Activated T-helper 1 cell treated with anti-CD3 and anti-CD28 coated beads, Interleukin-12 subunit alpha, Interleukin-12 subunit beta, Interleukin-2, Interleukin-4 antibody, amounts not matched to agents 30 ng/mL and 10 ng/mL and 1 ng/mL, durations not matched to agents 14 hours and 24 hours and 36 hours (primary cell): ENCODE measurements around the gene TNFRSF1A. TPM values are rescaled to one million over a fixed set of nuclear protein-coding genes. Genes with fewer than 3 reads are reported as not detected.

ENCODE experiments used
- DNase-seq: peaks from one replicate; pipeline ENCODE4 v3.0.0; 2021; ENCODE audit warnings: low spot score
- H3K27ac Mint-ChIP-seq: one replicate; pipeline ENCODE4 v1.8.0; 2021; ENCODE audit warnings: mild to moderate bottlenecking, mixed read lengths
- H3K27me3 Mint-ChIP-seq: one replicate; pipeline ENCODE4 v1.8.0; 2022; ENCODE audit warnings: mild to moderate bottlenecking, moderate library complexity, mixed read lengths; ENCODE audit not compliant: insufficient read depth
- H3K36me3 Mint-ChIP-seq: one replicate; pipeline ENCODE4 v1.8.0; 2021; ENCODE audit warnings: low read depth, mixed read lengths
- H3K4me1 Mint-ChIP-seq: one replicate; pipeline ENCODE4 v1.8.0; 2021; ENCODE audit warnings: low read depth, mixed read lengths
- H3K4me3 Mint-ChIP-seq: one replicate; pipeline ENCODE4 v1.8.0; 2021; ENCODE audit warnings: mild to moderate bottlenecking, moderate library complexity, mixed read lengths
- H3K9me3 Mint-ChIP-seq: one replicate; pipeline ENCODE4 v1.8.0; 2021; ENCODE audit warnings: mixed read lengths
- intact Hi-C: fragments of 100-400 bp; cut with micrococcal nuclease; formaldehyde crosslinking; loops from one replicate; pipeline ENCODE4 v1.15.1; 2024
- total RNA-seq: library from RNA; stranded (reverse); gene quantifications from 2 replicates; pipeline ENCODE4 v1.2.3, GENCODE V29; 2022

The TNFRSF1A gene
- total RNA-seq, 1 donor from 2014 or later, result 55.9 TPM

DNA sequence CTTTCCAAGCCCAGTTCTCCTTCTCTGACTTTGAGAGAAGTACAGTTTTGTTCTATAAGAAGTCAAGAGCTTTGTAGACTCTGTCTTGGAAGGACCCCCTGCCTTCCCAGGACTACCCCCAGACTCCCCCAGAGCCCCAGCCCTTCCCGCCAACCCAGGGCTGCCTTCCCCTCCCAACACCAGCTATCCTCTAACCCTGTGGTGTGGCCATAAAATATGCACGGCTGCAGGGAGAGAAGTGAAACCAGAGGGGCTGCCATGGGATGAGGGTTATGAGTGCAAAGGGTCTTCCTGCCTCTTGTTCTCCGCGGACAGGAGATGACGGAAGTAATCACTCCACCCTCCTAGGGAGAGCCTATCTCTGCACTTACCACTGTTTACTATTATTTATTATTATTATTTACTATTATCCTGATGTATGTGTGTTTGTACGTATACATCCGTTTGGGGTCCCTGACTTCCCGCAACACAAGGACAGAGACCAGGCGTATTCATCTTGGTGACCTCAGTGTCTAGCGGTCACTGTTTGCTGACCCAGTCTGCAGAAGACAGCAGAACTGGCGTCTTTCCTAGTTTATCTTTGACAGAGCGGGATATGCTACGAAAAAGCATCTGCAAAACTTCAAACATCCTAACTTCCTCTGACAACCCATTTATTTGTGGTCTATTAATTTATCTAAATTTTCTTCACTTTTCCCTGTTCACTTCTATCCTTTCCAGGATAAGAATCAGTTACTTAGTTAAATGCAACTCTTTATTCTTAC is 37.0 kb upstream of the TNFRSF1A start:
- Mint-ChIP-seq H3K4me1 (peaks cover 9% of the 10 kb centered on the region), H3K4me3 (no peak overlapping the region), H3K27ac (no peak overlapping the region), H3K27me3 (peaks cover 20% of the 10 kb centered on the region), H3K9me3 (no peaks in the 10 kb centered on the region), H3K36me3 (no peaks in the 10 kb centered on the region)
- intact Hi-C loops, result loop anchor here (5.0 kb wide), 1 partner anchor 33 kb away; no protein-coding TSS in a partner anchor
- no peak for DNase-seq

DNA sequence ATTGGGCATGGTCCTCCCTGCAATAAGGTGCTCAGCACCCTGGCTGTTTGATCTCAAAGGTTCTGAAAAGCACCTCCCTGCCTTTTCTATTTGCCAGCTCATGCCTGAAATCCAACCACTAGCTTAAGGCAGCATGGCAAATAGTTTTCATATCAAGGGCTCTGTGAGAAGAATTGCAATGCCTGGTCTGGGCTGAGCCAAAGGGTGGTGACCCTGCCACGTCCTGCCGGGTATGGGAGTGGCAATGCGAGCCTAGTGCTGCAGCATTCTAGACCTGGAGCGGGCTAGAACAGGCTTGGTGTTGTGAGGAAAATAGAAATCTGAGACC is 35.8 kb upstream of the TNFRSF1A start:
- H3K27me3 Mint-ChIP-seq, result peaks cover 17% of the 10 kb centered on the region
- no peaks in the 10 kb centered on the region for H3K9me3 Mint-ChIP-seq
- H3K4me3 Mint-ChIP-seq, result no peak overlapping the region
- H3K27ac Mint-ChIP-seq, result no peak overlapping the region
- H3K36me3 Mint-ChIP-seq, result no peaks in the 10 kb centered on the region
- intact Hi-C loops, result loop anchor here (5.0 kb wide), 1 partner anchor 35 kb away; no protein-coding TSS in a partner anchor
- DNase-seq, result no peak
- H3K4me1 Mint-ChIP-seq, result peaks cover 16% of the 10 kb centered on the region

DNA sequence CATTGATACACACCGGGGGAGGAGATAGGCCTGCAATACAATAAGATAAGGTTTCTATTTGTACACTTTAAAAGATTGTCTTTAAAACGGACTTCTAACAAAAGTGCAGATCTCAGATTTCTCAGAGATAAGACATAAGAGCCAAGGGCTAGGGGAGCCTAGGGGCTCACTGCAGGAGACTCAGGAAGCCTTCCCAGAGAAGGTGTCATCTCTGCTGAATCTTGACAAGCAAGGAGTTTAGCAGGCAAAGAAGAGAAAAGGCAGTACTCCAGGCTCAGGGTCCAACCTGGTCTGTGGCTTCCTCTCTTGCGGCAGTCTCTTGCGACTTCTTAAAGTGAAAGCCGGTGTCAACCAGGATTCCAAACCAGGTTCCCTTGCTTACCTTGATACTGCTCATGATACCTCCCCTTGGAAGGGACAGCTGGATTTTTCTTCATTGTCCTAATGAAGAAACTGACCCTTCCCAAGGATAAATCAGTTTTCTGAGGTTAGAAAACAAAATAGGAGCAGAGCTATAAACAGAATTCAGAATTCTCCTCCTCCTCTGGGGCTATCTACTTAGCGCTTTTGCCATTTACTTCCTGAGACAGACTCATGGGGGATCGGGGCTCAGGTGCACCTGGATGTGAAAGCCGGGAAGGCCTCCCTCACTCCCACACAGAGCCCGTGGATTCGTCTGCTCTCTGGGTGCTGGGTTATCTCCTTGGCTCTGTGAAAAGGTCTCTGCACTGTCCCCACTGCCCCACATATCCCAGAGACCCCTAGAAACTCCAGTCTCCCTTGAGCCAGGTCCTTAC is 35.2 kb upstream of the TNFRSF1A start:
- Mint-ChIP-seq H3K4me1 (peaks cover 21% of the 10 kb centered on the region), H3K9me3 (no peaks in the 10 kb centered on the region), H3K4me3 (no peak overlapping the region), H3K27me3 (peaks cover 11% of the 10 kb centered on the region), H3K36me3 (no peaks in the 10 kb centered on the region), H3K27ac (no peak overlapping the region)
- DNase-seq, result no peak
- intact Hi-C loops, result loop anchor here (5.0 kb wide), 1 partner anchor 35 kb away; no protein-coding TSS in a partner anchor

DNA sequence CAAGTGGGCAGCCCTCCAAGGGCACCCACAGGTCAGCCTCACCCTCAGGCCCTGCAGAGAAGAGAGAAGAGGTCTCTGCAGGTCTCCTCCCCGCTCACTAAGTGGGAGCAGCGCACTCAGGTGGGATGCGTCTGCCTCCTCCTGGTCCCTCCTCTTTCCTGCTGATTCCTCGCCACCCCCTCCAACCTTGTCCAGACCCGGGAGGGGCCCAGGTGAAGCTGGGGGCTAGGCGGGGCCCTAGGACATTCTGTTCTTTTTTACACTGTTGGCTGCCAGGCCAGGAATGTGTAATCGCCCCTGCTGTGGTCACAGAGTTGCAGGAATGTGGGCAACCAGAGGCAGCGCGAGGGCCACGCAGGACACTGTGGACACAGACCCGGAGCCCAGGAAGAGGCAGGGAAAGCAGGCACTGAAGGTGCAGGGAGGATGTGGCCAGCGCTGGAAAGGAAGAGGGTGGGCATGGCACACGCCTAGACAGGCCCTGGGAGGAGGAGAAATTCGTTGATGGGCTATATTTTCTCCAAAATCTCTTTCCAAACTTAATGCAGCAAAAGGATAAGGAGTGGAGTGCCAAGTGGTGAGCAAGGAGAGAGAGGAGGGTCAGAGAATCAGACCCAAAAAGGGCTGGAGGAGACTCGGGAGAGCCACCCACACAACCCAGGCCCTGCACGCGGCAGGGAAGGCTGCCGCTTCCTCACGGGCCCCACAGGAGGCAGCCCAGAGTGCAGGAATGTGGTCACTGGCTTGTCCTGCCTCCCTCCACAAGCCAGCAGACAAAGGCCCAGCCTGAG is 34.4 kb upstream of the TNFRSF1A start:
- no peak overlapping the region for H3K4me3 Mint-ChIP-seq
- H3K27me3 Mint-ChIP-seq, result peaks cover 4% of the 10 kb centered on the region
- DNase-seq, result no peak
- intact Hi-C loops, result loop anchor here (5.0 kb wide), 1 partner anchor 36 kb away; no protein-coding TSS in a partner anchor
- H3K9me3 Mint-ChIP-seq, result no peaks in the 10 kb centered on the region
- no peaks in the 10 kb centered on the region for H3K36me3 Mint-ChIP-seq
- peak overlapping the region; percentile 24 for H3K27ac Mint-ChIP-seq
- peaks cover 21% of the 10 kb centered on the region for H3K4me1 Mint-ChIP-seq

DNA sequence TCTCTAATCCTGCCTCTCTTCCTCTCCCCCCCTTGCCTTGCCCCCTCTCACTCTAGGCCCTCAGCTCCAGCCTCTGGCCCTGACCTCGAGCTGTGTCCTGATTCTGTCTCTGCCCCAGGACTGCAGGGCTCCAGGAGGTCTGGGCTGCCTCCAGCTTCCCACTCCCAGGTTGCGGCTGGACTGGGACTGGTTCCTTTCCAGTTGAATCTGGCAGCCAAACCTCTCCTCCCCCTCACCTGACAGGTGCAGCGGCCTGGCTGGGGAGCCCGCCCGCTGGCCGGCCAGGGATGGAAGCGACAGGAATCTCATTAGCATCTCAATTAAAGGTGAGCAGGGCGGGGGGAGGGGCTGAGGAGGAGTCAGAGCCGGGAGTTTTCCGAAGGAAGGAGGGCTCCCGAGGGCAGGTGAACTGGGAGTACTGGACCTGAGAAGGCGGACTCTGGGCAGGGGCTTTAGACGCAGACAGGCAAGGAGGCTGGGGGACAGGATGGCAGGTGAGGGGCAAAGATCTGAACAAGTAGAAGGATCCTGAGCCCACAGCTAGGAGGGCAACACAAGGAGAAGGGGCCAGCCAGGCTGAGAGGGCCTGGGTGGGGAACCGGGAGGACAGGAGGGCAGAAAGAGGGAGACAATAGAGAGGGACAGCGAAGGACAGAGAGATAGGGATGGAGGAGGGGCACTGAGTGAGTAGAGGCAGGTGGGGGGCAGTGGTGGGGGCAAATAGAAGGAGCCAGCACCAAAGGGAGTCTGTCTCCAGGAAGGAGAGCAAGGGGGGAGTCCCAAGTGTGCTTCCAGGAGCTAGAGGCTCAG is 33.6 kb upstream of the TNFRSF1A start, which contains the start of gene SCNN1A:
Gene SCNN1A (minus strand): TSS at position 295 of the 810 bp plus-strand sequence. CDS start 780 bp downstream, outside the sequence.
- no peaks in the 10 kb centered on the region for H3K27me3 Mint-ChIP-seq
- H3K4me3 Mint-ChIP-seq, result no peak within 1 kb of the TSS
- H3K4me1 Mint-ChIP-seq, result peaks cover 21% of the 10 kb centered on the region
- no peaks in the 10 kb centered on the region for H3K36me3 Mint-ChIP-seq
- DNase-seq, result no peak
- intact Hi-C loops, result loop anchor here (5.0 kb wide), 1 partner anchor 37 kb away; no protein-coding TSS in a partner anchor
- H3K27ac Mint-ChIP-seq, result peak within 1 kb of the TSS; percentile 24
- no peaks in the 10 kb centered on the region for H3K9me3 Mint-ChIP-seq

DNA sequence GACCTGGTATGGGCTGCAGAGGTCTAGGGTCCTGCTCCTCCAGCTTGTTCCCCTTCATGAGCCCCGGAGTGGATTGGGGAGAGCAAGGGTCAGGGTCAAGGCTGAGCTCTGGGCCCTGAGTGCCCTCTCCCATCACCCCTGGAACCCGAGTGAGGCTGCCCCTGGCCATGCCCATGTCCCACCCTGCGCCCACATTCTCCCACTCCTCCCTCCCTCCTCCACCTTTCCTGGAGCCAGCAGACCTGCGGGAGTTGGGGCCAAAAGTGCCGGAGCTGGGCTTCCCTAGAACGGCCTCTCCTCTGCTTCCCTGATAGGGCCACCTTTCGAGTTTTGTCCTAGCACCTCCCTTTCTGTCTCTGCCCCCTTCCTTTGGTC is 32.9 kb upstream of the TNFRSF1A start:
- intact Hi-C loops, result loop anchor here (5.0 kb wide), 1 partner anchor 38 kb away; no protein-coding TSS in a partner anchor
- Mint-ChIP-seq H3K27ac (no peak overlapping the region), H3K4me1 (peaks cover 21% of the 10 kb centered on the region)

DNA sequence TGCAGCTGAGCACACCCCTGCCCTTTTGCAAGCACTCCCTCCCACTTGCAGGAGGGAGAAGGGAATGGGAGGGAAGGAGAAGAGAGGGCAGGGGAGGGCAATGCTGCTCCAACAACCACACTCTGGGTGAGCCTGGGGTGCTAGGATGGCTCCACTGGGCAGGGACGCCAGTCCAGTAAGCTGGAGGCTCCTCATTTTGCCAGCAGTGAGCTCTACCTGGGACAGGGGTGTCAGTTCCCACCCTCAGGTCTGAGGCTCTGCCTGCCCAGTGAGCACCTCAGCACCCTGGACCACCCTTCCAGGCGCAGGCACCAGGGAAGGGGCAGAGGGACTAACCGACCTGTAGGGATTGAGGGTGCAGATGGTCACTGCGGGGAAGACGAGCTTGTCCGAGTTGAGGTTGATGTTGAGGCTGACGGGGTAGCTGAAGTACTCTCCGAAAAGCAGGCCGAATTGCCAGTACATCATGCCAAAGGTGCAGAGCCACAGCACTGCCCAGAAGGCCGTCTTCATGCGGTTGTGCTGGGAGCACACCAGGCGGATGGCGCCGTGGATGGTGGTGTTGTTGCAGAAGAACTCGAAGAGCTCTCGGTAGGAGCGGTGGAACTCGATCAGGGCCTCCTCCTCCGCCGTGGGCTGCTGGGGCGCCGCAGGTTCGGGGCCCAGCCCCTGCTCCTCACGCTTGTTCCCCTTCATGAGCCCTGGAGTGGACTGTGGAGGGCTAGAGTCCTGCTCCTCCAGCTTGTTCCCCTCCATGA is 32.3 kb upstream of the TNFRSF1A start:
- H3K27me3 Mint-ChIP-seq, result no peaks in the 10 kb centered on the region
- intact Hi-C loops, result no loop called here
- peaks cover 21% of the 10 kb centered on the region for H3K4me1 Mint-ChIP-seq
- H3K9me3 Mint-ChIP-seq, result no peaks in the 10 kb centered on the region
- no peak overlapping the region for H3K27ac Mint-ChIP-seq
- no peak overlapping the region for H3K4me3 Mint-ChIP-seq
- H3K36me3 Mint-ChIP-seq, result no peaks in the 10 kb centered on the region
- DNase-seq, result no peak

More for the DNA sequence above, 32.9 kb upstream of the TNFRSF1A start:
- no peak for DNase-seq
- no peaks in the 10 kb centered on the region for H3K9me3 Mint-ChIP-seq
- no peaks in the 10 kb centered on the region for H3K36me3 Mint-ChIP-seq
- H3K4me3 Mint-ChIP-seq, result no peak overlapping the region
- H3K27me3 Mint-ChIP-seq, result no peaks in the 10 kb centered on the region

DNA sequence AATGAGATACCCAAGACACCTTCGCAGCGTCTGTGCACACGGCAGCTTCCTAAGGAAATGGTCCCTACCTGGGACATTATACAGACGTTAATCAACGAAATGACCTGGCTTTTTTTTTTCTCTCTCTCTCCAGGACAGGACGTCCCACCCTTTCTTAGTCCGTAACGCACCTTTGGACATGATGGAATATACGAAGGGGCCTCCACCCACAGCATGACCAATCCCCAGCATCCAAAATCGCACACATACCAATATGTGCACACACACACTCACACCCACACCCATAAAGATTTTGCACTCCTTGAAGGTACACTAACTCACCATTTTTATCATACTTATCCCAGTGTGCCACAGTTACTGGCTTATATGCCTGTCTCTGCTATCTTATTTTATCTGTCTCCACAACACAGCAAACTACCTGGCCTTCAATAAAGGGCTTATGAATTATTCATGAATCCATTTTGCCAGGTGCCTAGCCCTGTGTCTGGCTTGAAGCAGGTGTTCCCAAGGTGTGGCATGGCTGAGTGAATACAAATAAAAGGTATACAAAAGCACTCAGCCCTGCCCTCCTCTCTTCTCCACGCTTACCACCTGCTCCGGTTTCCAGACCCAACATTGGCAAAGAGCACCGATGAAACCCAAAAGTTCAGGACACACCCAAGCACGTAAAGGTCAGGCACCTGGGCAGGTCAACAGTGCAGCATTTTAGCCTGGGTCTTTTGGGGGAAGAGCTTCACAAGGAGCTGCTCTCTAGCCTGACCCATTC is 31.3 kb upstream of the TNFRSF1A start:
- Mint-ChIP-seq H3K4me3 (no peak overlapping the region), H3K27ac (no peak overlapping the region), H3K4me1 (peaks cover 21% of the 10 kb centered on the region), H3K9me3 (no peaks in the 10 kb centered on the region), H3K27me3 (no peaks in the 10 kb centered on the region), H3K36me3 (no peaks in the 10 kb centered on the region)
- intact Hi-C loops, result no loop called here
- no peak for DNase-seq

DNA sequence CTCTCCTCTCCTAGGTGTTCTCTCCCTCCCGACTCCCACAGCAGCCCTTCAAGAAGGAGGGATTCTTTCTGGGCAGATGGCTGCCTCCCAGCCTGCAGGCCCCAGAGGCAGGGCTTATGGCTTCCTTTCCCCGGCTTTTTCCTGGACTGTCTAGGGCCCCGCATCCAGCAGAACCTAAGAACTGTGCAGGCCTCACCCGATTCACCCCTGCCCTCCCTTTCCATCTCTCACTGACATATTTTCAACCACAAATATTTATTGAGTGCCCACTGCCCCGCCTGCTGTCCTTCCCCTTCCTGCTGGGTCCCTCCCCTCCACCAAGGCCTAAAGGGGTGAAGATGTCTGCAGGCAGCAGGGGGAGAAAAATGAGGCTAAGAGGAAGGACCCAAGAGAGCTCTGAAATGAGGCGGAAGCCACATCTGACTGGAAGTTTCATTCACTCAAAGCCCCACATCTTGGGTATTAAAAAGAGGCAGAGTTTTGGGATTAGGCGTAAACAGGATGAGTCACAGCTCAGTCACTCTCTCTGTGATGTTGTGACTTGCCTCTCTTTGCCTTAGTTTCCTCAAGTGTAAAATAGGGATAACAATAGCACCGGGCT is 30.6 kb upstream of the TNFRSF1A start:
- Mint-ChIP-seq H3K36me3 (no peaks in the 10 kb centered on the region), H3K27me3 (no peaks in the 10 kb centered on the region), H3K9me3 (no peaks in the 10 kb centered on the region), H3K4me1 (peaks cover 27% of the 10 kb centered on the region), H3K27ac (peak overlapping the region; percentile 69), H3K4me3 (no peak overlapping the region)
- DNase-seq, result no peak
- intact Hi-C loops, result no loop called here

DNA sequence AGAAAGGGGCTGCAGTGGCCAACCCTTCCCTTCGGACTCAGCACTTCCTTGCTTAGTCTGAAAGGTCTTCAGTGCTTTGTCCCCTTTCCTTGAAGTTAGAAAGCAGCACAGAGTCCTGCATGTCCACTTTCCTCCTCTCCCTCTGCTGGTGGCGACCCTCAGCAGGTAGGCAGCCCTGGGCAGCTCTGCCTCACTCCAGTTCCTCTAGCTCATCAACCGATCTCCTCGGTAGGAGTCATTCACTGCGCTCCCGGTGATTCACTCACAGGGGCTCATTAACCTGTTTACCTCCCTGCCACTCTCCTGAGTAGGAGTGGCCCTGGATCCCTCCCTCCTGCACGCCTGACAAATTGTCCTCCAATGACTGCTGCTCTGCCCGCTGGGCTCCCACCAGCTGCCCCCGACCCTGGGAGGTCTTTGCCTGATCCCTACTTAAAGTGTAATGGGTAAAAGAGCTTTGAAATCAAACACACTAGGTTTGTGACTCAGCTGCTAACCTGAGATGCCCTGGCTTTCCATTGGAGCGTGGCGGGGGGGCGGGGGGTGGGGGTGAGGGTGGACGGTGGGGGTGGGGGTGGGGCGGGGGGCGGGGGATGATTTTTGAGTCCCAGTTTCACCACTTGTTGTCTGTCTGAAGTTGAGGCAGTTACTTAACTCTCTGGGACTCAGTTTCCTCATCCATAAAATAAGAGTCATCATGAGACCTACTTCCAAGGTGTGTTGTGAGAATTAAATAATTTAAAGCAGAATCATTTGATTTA is 29.3 kb upstream of the TNFRSF1A start:
- no peaks in the 10 kb centered on the region for H3K36me3 Mint-ChIP-seq
- intact Hi-C loops, result no loop called here
- no peak overlapping the region for H3K4me3 Mint-ChIP-seq
- H3K27me3 Mint-ChIP-seq, result no peaks in the 10 kb centered on the region
- no peak for DNase-seq
- H3K27ac Mint-ChIP-seq, result peak overlapping the region; percentile 61
- no peaks in the 10 kb centered on the region for H3K9me3 Mint-ChIP-seq
- H3K4me1 Mint-ChIP-seq, result peaks cover 23% of the 10 kb centered on the region
